Body of pancreas (tissue), 4 donors: ENCODE measurements around the gene NXPE3.

Experiments used
- POLR2A ChIP-seq, 3 donors: fragments of 450-650 bp; IDR thresholded peaks; one replicate each; pipeline ENCODE4 v1.6.1; 2016; ENCODE audit warnings: antibody characterized with exemption in 3 of 3, mild to moderate bottlenecking in 2 of 3
- TF ChIP-seq, protein P1 (sequence below), 7 experiments: fragments of 450-650 bp in 4 of 7; fragments of 200-600 bp in 3 of 7; sonication (generic) in 3 of 7; IDR thresholded peaks; one replicate each; pipeline ENCODE4 v1.5.1; 2016 to 2019; ENCODE audit warnings: antibody characterized with exemption in 7 of 7

DNA sequence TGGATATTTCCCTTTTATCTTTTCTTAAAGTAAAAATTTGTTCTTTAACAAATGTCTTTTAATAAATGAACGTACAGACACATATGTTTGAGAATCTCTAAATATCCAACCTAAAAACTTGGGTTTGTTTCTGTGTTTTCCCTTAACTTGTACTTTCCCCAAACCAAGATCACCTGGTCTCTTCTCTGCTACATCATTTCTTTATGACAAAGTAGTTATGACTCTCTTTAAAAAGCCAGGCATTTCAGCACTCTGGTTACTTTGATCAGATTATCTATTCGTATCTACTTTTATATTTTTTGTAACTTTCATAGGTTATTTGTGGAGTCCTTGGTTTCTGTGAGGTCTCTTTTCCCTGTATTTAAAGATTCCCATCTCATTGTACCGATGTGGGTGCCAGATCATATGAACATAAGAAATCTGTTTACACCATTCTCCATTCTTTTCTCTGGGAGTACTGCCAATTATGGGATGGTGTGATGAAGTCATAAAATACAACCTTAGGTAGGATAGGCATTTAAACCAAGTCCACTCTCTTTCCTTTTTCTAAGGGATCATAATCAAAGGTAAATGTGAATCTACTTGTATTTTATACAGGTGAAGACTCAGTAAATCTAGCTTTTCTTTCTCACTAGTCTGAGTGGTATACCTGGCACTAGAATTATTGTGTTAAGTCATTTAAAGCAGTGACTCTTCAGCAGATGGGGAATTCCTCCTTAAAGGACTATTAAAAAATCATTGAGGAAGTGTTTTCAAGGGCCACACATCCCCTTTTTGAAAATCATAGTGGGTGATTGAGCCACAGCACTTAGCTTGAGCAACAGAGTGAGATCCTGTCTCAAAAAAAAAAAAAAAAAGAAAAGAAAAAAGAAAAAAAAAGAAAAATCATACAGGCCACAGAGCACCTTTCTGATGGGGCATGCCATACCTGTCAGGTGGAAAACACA lies 57.9 kb downstream of the NXPE3 start:
- TF ChIP-seq, protein P1, sequence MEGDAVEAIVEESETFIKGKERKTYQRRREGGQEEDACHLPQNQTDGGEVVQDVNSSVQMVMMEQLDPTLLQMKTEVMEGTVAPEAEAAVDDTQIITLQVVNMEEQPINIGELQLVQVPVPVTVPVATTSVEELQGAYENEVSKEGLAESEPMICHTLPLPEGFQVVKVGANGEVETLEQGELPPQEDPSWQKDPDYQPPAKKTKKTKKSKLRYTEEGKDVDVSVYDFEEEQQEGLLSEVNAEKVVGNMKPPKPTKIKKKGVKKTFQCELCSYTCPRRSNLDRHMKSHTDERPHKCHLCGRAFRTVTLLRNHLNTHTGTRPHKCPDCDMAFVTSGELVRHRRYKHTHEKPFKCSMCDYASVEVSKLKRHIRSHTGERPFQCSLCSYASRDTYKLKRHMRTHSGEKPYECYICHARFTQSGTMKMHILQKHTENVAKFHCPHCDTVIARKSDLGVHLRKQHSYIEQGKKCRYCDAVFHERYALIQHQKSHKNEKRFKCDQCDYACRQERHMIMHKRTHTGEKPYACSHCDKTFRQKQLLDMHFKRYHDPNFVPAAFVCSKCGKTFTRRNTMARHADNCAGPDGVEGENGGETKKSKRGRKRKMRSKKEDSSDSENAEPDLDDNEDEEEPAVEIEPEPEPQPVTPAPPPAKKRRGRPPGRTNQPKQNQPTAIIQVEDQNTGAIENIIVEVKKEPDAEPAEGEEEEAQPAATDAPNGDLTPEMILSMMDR (IDR thresholded peaks at IDR 0.05), result no peak
- TF ChIP-seq POLR2A (IDR thresholded peaks at IDR 0.05), result no peak
